ENCODE data around the gene VPS13D. TPM values are rescaled to one million over a fixed set of nuclear protein-coding genes. Genes with fewer than 3 reads are reported as not detected.

VPS13D gene
- total RNA-seq, 4 donors from 2014 or later, result 88.3 to 123 (median 113) TPM

DNA sequence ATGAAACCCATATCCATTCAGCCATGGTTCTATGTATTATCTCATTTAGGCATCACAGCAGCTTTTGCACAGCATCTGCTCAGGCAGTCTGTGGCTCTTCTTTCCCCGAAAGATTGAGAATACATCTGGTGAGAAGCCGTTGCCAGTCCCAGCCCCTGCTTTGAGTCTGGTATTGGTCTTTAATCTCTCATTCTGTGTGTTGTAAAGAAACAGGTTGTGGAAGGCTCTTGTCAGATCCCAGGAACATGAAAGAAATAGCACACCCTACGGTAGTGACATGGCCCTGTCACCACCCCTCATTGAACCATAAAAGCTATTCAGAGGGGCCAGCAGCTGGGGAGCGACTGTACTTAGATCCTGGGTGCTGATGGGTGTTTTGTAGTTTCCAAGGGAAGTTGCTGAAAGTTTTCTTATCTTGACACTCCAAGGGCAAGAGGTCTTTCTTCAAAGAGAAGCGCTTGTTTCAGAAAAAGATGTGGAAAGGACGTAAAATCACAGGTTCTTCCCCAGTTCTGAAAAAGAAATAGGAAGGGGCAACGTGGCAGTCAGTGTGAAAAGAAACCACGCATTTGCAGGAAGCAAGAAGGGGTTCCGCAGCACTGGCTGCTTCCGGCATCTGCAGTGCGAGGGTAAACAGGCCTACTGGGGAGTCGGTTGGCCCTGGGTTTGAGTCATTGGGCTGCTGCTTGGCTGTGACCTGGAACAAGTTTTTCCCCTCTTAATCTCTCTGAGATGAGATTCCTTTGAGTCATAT, 243.1 kb downstream of the VPS13D start:
- no peak for TF ChIP-seq POLR2A (IDR thresholded peaks at IDR 0.05)
- TF ChIP-seq, protein P1, sequence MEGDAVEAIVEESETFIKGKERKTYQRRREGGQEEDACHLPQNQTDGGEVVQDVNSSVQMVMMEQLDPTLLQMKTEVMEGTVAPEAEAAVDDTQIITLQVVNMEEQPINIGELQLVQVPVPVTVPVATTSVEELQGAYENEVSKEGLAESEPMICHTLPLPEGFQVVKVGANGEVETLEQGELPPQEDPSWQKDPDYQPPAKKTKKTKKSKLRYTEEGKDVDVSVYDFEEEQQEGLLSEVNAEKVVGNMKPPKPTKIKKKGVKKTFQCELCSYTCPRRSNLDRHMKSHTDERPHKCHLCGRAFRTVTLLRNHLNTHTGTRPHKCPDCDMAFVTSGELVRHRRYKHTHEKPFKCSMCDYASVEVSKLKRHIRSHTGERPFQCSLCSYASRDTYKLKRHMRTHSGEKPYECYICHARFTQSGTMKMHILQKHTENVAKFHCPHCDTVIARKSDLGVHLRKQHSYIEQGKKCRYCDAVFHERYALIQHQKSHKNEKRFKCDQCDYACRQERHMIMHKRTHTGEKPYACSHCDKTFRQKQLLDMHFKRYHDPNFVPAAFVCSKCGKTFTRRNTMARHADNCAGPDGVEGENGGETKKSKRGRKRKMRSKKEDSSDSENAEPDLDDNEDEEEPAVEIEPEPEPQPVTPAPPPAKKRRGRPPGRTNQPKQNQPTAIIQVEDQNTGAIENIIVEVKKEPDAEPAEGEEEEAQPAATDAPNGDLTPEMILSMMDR (IDR thresholded peaks at IDR 0.05), result no peak
- H3K27ac ChIP-seq, result peak overlapping the region; percentile 62 to 90 (median 69)
- no peak overlapping the region for H3K4me3 ChIP-seq
- no peaks in the 10 kb centered on the region for H3K27me3 ChIP-seq
- H3K36me3 ChIP-seq, result no peaks in the 10 kb centered on the region
- peak in 2 of 3 donors; percentile 72 to 87 for DNase-seq
- peaks cover 3 to 55% (median 15%) of the 10 kb centered on the region in 4 donors for H3K4me1 ChIP-seq
- no peaks in the 10 kb centered on the region for H3K9me3 ChIP-seq

DNA sequence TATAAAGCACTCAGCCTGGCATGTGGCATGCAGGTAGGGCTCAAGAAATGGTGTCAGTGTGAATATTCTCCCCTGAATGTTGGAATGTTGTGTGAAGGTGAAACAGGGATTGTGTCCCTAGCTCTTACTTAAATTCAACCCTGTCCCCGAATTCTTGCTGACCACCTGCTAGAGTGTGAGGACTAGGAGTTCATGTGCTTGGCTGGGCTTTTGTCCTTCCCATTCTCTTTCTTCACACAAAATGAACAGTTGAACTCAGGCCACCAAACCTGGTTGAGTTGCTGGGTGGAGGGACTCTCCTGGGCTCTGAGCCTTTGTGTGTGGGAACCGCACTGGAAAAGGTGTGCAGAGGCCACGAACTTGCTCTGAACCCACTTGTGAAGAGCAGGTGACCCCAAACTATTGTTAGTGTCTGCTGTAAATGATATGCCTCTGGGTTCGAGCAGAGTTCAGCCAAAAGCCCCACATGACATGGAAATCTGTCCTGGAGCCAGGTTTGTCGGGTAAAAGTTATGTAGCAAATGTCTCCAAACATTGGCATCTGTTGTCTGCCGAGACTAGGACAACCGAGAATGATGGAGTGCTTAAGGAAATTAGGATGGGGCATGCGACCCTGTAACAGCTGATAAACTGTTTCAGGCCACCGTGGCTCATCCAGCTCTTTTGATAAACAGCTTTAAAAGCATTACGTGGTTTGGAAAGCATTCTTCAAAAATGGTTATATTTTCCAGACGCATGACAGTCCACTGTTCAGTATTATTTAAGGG, 243.9 kb downstream of the VPS13D start:
- TF ChIP-seq, protein P1 (IDR thresholded peaks at IDR 0.05), result no peak
- no peak for TF ChIP-seq POLR2A (IDR thresholded peaks at IDR 0.05)
- Histone ChIP-seq H3K9me3 (no peaks in the 10 kb centered on the region), H3K27ac (peak overlapping the region; percentile 62 to 90 (median 69)), H3K27me3 (no peaks in the 10 kb centered on the region), H3K4me1 (peaks cover 3 to 63% (median 19%) of the 10 kb centered on the region in 4 donors), H3K36me3 (no peaks in the 10 kb centered on the region), H3K4me3 (no peak overlapping the region)
- no peak for DNase-seq

- peaks cover 3 to 76% (median 27%) of the 10 kb centered on the region in 4 donors for H3K4me1 ChIP-seq
- H3K9me3 ChIP-seq, result no peaks in the 10 kb centered on the region
- H3K4me3 ChIP-seq, result no peak overlapping the region
- H3K27ac ChIP-seq, result peak overlapping the region; percentile 29 to 90 (median 70)
- H3K36me3 ChIP-seq, result no peaks in the 10 kb centered on the region
- no peak for TF ChIP-seq POLR2A (IDR thresholded peaks at IDR 0.05)
- TF ChIP-seq, protein P1 (IDR thresholded peaks at IDR 0.05), result no peak
- no peak for DNase-seq
- H3K27me3 ChIP-seq, result no peaks in the 10 kb centered on the region
Measured at GRCh38 chr1:12475101-12475500, 245.3 kb downstream of the VPS13D start.

DNA sequence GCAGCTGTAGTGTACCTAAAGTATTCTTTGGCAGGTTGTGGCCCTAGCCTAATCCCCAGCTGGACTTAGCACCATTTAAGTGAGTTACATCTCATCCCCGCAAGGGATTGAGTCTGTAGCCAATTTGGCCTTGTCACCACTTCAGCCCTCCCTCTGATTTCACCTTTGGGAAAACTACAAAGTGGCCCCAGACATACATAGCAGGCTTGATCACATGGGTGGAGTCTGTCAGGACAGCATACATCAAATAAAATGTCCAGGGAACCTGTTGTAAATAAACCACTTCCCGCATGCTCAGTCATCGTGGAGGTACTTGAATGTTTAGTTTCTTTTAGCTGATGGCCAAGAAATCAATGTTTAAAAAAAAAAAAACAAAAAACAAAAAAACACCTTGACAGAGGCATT, 245.7 kb downstream of the VPS13D start:
- no peak for TF ChIP-seq POLR2A (IDR thresholded peaks at IDR 0.05)
- TF ChIP-seq, protein P1 (IDR thresholded peaks at IDR 0.05), result no peak
- Histone ChIP-seq H3K9me3 (no peaks in the 10 kb centered on the region), H3K4me1 (peaks cover 3 to 81% (median 29%) of the 10 kb centered on the region in 4 donors), H3K36me3 (no peaks in the 10 kb centered on the region), H3K4me3 (no peak overlapping the region), H3K27me3 (no peaks in the 10 kb centered on the region), H3K27ac (peak overlapping the region; percentile 29 to 90 (median 70))
- DNase-seq, result peak in 1 of 3 donors; percentile 60

- Histone ChIP-seq H3K9me3 (no peaks in the 10 kb centered on the region), H3K4me1 (peaks cover 3 to 85% (median 32%) of the 10 kb centered on the region in 4 donors), H3K27ac (peak overlapping the region; percentile 9 to 90 (median 63)), H3K36me3 (no peaks in the 10 kb centered on the region), H3K27me3 (no peaks in the 10 kb centered on the region), H3K4me3 (no peak overlapping the region)
- TF ChIP-seq, protein P1 (IDR thresholded peaks at IDR 0.05), result no peak
- no peak for TF ChIP-seq POLR2A (IDR thresholded peaks at IDR 0.05)
- DNase-seq, result peak in 1 of 3 donors; percentile 55
Measured at GRCh38 chr1:12475947-12476346, 246.1 kb downstream of the VPS13D start.

Data from Peyer's patch (tissue), 4 donors.